Fibroblast of lung (primary cell): ENCODE results near the gene CDH4. TPM values are rescaled to one million over a fixed set of nuclear protein-coding genes. Genes with fewer than 3 reads are reported as not detected.

ENCODE experiments used
- DNase-seq, 2 donors: peaks; one replicate each; pipeline versions ENCODE4 v3.0.0 to v3.0.0-alpha.2; 2010; ENCODE audit warnings: low read depth in 2 of 2
- H2AFZ ChIP-seq: 2 replicates; pipeline ENCODE4 v1.5.1; 2012; ENCODE audit warnings: low read length, control low read depth, inconsistent platforms
- H3K27ac ChIP-seq: 2 replicates; pipeline ENCODE4 v1.5.1; 2011; ENCODE audit warnings: low read length, control low read depth; ENCODE audit not compliant: insufficient read depth
- H3K27me3 ChIP-seq: 2 replicates; pipeline ENCODE4 v1.5.1; 2011; ENCODE audit warnings: mild to moderate bottlenecking, low read length; ENCODE audit not compliant: control insufficient read depth, insufficient read depth
- H3K36me3 ChIP-seq: 2 replicates; pipeline ENCODE4 v1.5.1; 2011; ENCODE audit warnings: low read length; ENCODE audit not compliant: control insufficient read depth, insufficient read depth
- H3K4me1 ChIP-seq: 2 replicates; pipeline ENCODE4 v1.5.1; 2011; ENCODE audit warnings: low read length; ENCODE audit not compliant: control insufficient read depth, insufficient read depth; ENCODE audit errors: extremely low read depth
- H3K4me2 ChIP-seq: 2 replicates; pipeline ENCODE4 v1.5.1; 2011; ENCODE audit warnings: low read length, control low read depth; ENCODE audit not compliant: insufficient read depth; ENCODE audit errors: extremely low read depth
- H3K4me3 ChIP-seq, 4 experiments: fragments of 200-600 bp in 1 of 4; sonication (generic) in 1 of 4; replicated peaks in 1 of 4; 2 replicates each; pipeline ENCODE4 v1.5.1; 2011 to 2016; ENCODE audit warnings: low read length in 4 of 4, low read depth in 3 of 4, mild to moderate bottlenecking in 3 of 4, control low read depth in 2 of 4, inconsistent platforms in 1 of 4, mixed read lengths in 1 of 4; ENCODE audit not compliant: insufficient read depth in 1 of 4; ENCODE audit errors: control extremely low read depth in 1 of 4
- H3K79me2 ChIP-seq: 2 replicates; pipeline ENCODE4 v1.5.1; 2012; ENCODE audit warnings: mild to moderate bottlenecking, low read length, inconsistent platforms; ENCODE audit not compliant: control insufficient read depth, insufficient read depth
- H3K9ac ChIP-seq: 2 replicates; pipeline ENCODE4 v1.5.1; 2011; ENCODE audit warnings: mild to moderate bottlenecking, low read length, control low read depth; ENCODE audit not compliant: insufficient read depth
- H3K9me3 ChIP-seq: 2 replicates; pipeline ENCODE4 v1.5.1; 2012; ENCODE audit warnings: low read depth, low read length; ENCODE audit not compliant: control insufficient read depth, insufficient read depth
- H4K20me1 ChIP-seq: 2 replicates; pipeline ENCODE4 v1.5.1; 2011; ENCODE audit warnings: low read length; ENCODE audit not compliant: control insufficient read depth, insufficient read depth; ENCODE audit errors: extremely low read depth
- CTCF ChIP-seq, 2 donors: IDR thresholded peaks in 1 of 2; conservative IDR thresholded peaks in 1 of 2; 1 replicate in 1 of 2; 2 replicates in 1 of 2; pipeline ENCODE4 v1.5.1; 2011 to 2012; ENCODE audit warnings: low read length in 2 of 2, control low read depth in 1 of 2, inconsistent platforms in 1 of 2, low read depth in 1 of 2, mild to moderate bottlenecking in 1 of 2
- EZH2 ChIP-seq: IDR thresholded peaks from 2 replicates; pipeline ENCODE4 v1.5.1; 2012; ENCODE audit warnings: low read length, control low read depth, mild to moderate bottlenecking; ENCODE audit errors: missing control alignments
- polyA plus RNA-seq, 2 donors: library from polyadenylated mRNA; depleted of rRNA in 1 of 2; stranded (reverse) in 1 of 2; unstranded in 1 of 2; fragments of >200 nt; gene quantifications; 2 replicates each; pipeline ENCODE4 v1.2.1, GENCODE V29; 2011 to 2012; ENCODE audit warnings: missing spikeins in 1 of 2
- total RNA-seq: library from RNA; depleted of rRNA; stranded (reverse); fragments of >200 nt; gene quantifications from 2 replicates; pipeline ENCODE4 v1.2.1, GENCODE V29; 2014

The CDH4 gene
- total and polyA plus RNA-seq, 2 donors (not counting 1 experiment from before 2014, with no cell fraction given) = 4.8 to 6.8 TPM

- Histone ChIP-seq H3K36me3 (no peaks in the 10 kb centered on the region), H3K4me2 (no peak overlapping the region), H3K9me3 (no peaks in the 10 kb centered on the region), H3K9ac (no peak overlapping the region), H3K79me2 (no peaks in the 10 kb centered on the region), H3K27me3 (no peaks in the 10 kb centered on the region), H3K4me1 (no peaks in the 10 kb centered on the region), H4K20me1 (no peaks in the 10 kb centered on the region), H3K27ac (no peak overlapping the region), H2AFZ (no peak overlapping the region), H3K4me3 (no peak overlapping the region)
- no peak for DNase-seq
- TF ChIP-seq EZH2 (no peak), CTCF (conservative IDR thresholded peaks at IDR 0.05 in 1 of 2, IDR thresholded peaks at IDR 0.05 in 1 of 2; ENCODE audit: low read depth in 1 of 2, low read length in 2 of 2) (no peak)
Observed at GRCh38 chr20:61346996-61347395, 94.9 kb downstream of the CDH4 start.

GRCh38 chr20:61347443-61347842 is 95.4 kb downstream of the CDH4 start:
- Histone ChIP-seq H3K9me3 (no peaks in the 10 kb centered on the region), H4K20me1 (no peaks in the 10 kb centered on the region), H3K4me1 (no peaks in the 10 kb centered on the region), H3K36me3 (no peaks in the 10 kb centered on the region), H2AFZ (no peak overlapping the region), H3K79me2 (no peaks in the 10 kb centered on the region), H3K27me3 (no peaks in the 10 kb centered on the region), H3K9ac (no peak overlapping the region), H3K27ac (no peak overlapping the region), H3K4me2 (no peak overlapping the region), H3K4me3 (no peak overlapping the region)
- TF ChIP-seq CTCF (conservative IDR thresholded peaks at IDR 0.05 in 1 of 2, IDR thresholded peaks at IDR 0.05 in 1 of 2; ENCODE audit: low read depth in 1 of 2, low read length in 2 of 2) (no peak), EZH2 (no peak)
- DNase-seq = no peak

GRCh38 chr20:61349447-61350165 is 97.5 kb downstream of the CDH4 start:
- H3K4me3 ChIP-seq = no peak overlapping the region
- H3K27ac ChIP-seq = no peak overlapping the region
- H3K36me3 ChIP-seq = no peaks in the 10 kb centered on the region
- H3K4me2 ChIP-seq = no peak overlapping the region
- DNase-seq = no peak
- no peak for TF ChIP-seq EZH2
- no peak for TF ChIP-seq CTCF (conservative IDR thresholded peaks at IDR 0.05 in 1 of 2, IDR thresholded peaks at IDR 0.05 in 1 of 2; ENCODE audit: low read depth in 1 of 2, low read length in 2 of 2)
- H2AFZ ChIP-seq = no peak overlapping the region
- no peaks in the 10 kb centered on the region for H3K27me3 ChIP-seq
- H3K9ac ChIP-seq = no peak overlapping the region
- H3K9me3 ChIP-seq = no peaks in the 10 kb centered on the region
- H4K20me1 ChIP-seq = no peaks in the 10 kb centered on the region
- H3K79me2 ChIP-seq = no peaks in the 10 kb centered on the region
- H3K4me1 ChIP-seq = peaks cover 4% of the 10 kb centered on the region
